Left renal pelvis (tissue), 4 donors: Measurements from ENCODE around the gene ALDH9A1. TPM values are rescaled to one million over a fixed set of nuclear protein-coding genes. Genes with fewer than 3 reads are reported as not detected.

Experiments used
- DNase-seq, 4 donors: peaks; one replicate each; pipeline ENCODE4 v3.0.0-alpha.2; 2013; ENCODE audit warnings: low read depth in 4 of 4, low spot score in 3 of 4
- polyA plus RNA-seq, 4 donors: library from polyadenylated mRNA; unstranded; fragments of 120-200 nt; gene quantifications; one replicate each; pipeline ENCODE4 v1.2.1, GENCODE V29; 2013; ENCODE audit not compliant: insufficient read length in 4 of 4

The ALDH9A1 gene
- polyA plus RNA-seq, 4 donors, result 73.9 to 134 (median 108) TPM

DNA sequence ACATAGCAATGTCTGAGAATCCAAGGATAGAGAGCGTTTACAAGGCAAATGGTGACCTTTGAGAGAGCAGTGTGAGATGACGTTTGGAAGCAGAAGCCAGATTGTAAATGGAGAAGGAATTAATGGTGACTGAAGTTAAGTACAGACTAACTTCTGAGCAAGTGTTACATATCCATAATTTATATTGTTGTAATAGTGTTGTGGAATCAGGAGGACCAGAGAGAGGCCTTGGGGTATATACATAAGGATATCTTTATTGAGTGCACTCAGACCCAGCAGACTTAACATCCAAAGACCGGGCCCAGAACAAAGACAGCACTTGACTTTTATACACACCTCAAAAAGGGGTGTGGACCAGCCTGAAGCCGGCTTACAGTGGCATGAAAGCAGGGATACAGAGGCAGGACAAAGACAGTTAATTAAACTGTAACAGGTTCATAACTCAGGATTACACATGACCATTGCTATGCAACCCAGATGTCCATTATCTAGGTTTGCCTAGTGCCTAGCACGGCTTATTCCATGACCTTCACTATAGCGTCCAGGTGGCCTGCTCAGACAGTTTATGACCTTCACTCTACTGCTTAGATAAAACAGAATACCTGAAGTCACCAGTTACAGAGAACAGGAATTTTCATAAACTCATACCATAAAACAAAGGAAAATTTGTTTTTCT, 70.1 kb downstream of the ALDH9A1 start:
- no peak for DNase-seq

- no peak for DNase-seq
Measured at GRCh38 chr1:165624441-165624840, 73.9 kb downstream of the ALDH9A1 start.

DNA sequence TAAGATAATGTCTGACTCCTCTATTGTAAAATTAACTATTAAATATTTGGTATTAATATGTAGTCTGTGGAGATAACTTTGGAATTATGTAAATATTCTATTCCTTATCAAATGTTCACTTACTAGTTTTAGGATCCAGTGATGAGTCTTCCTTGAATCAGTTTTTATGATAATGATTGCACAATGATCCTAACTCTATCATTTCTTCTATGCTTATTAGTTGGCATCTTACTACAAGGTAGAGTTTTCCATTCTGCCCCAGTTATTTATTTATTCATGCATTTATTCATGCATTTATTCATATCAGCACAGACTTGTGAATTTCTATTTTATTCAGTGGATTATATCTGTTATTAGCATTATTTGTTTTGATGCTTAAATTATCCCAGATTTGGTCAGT, 74.7 kb downstream of the ALDH9A1 start:
- no peak for DNase-seq

DNA sequence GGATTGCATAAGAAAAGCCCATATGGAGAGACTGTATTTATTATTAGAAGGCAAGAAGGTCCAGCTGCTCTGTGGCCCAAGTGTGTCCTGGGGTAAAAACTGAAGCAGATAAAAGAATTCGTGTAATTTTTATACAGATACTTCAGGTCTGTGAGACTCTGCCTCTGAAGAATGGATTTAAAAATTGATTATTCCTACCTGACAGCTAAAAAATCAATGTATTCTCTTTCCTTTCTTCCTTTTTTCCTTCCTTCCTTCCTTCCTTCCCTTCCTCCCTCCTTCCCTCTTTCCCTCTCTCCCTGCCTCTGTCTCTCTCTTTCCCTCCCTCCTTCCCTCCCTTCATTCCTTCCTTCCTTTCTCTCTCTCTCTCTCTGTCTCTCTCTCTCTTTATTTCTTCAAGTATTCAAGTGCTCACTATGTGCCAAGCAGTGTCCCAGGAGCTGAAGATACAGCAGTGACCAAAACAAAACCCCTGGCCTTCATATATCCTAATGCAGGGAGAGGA, 78.7 kb downstream of the ALDH9A1 start:
- DNase-seq, result no peak

- DNase-seq, result no peak
Measured at GRCh38 chr1:165616987-165617546, 81.3 kb downstream of the ALDH9A1 start.

GRCh38 chr1:165616054-165616612, 82.2 kb downstream of the ALDH9A1 start:
- DNase-seq, result no peak

Other genes starting within 250 kb of the ALDH9A1 start
- under 1 TPM in 1 of 4 donors, not detected in 3; 0.13 TPM for gene LRRC52, start 154.6 kb downstream of the ALDH9A1 start, polyA plus RNA-seq
- 100 to 1,000 TPM; 125 to 203 (median 192) TPM for gene MGST3, start 67.3 kb downstream of the ALDH9A1 start, polyA plus RNA-seq
- gene TMCO1, start 70.3 kb upstream of the ALDH9A1 start, polyA plus RNA-seq, result 100 to 1,000 TPM; 104 to 192 (median 160) TPM
- gene UCK2, start 129.1 kb upstream of the ALDH9A1 start, polyA plus RNA-seq, result 10 to 100 TPM; 16.0 to 25.0 (median 22.6) TPM